CD1c-positive myeloid dendritic cell (primary cell): ENCODE measurements around the gene DRD5.

ENCODE experiments used
- DNase-seq: peaks from one replicate; pipeline ENCODE4 v3.0.0-alpha.2; 2016; ENCODE audit errors: extremely low spot score

Gene DRD5

GRCh38 chr4:9816285-9816684 lies 34.9 kb downstream of the DRD5 start:
- no peak for DNase-seq

GRCh38 chr4:9820343-9820742 lies 38.9 kb downstream of the DRD5 start:
- DNase-seq, result no peak

GRCh38 chr4:9825049-9825448 lies 43.6 kb downstream of the DRD5 start:
- no peak for DNase-seq

- DNase-seq, result no peak
Observed at GRCh38 chr4:9826551-9826950, 45.1 kb downstream of the DRD5 start.

- no peak for DNase-seq
Observed at GRCh38 chr4:9832640-9833039, 51.2 kb downstream of the DRD5 start.

- DNase-seq, result no peak
Observed at GRCh38 chr4:9833421-9833820, 52.0 kb downstream of the DRD5 start.
